HG03565 (cell line): ENCODE data around the gene CLSTN2.

ENCODE experiments used
- ATAC-seq: cut with Tn5 transposase; IDR thresholded peaks from one replicate; pipeline ENCODE4 v1.9.1; 2021; ENCODE audit warnings: mild to moderate bottlenecking, moderate library complexity; ENCODE audit not compliant: unreplicated experiment

CLSTN2 gene

GRCh38 chr3:140270329-140270728 lies 335.3 kb downstream of the CLSTN2 start:
- ATAC-seq, result no peak

GRCh38 chr3:140273542-140274195 lies 338.7 kb downstream of the CLSTN2 start:
- no peak for ATAC-seq

GRCh38 chr3:140274429-140274828 lies 339.4 kb downstream of the CLSTN2 start:
- ATAC-seq, result no peak

GRCh38 chr3:140276703-140277102 lies 341.7 kb downstream of the CLSTN2 start:
- no peak for ATAC-seq

- ATAC-seq, result no peak
Measured at GRCh38 chr3:140277886-140278285, 342.9 kb downstream of the CLSTN2 start.

GRCh38 chr3:140284372-140284771 lies 349.4 kb downstream of the CLSTN2 start:
- ATAC-seq, result no peak

- ATAC-seq, result no peak
Measured at GRCh38 chr3:140285380-140285779, 350.4 kb downstream of the CLSTN2 start.

- no peak for ATAC-seq
Measured at GRCh38 chr3:140288595-140288994, 353.6 kb downstream of the CLSTN2 start.

GRCh38 chr3:140290105-140290504 lies 355.1 kb downstream of the CLSTN2 start:
- no peak for ATAC-seq

- ATAC-seq, result no peak
Measured at GRCh38 chr3:140292170-140292569, 357.2 kb downstream of the CLSTN2 start.

GRCh38 chr3:140292684-140293083 lies 357.7 kb downstream of the CLSTN2 start:
- ATAC-seq, result no peak

GRCh38 chr3:140294058-140294457 lies 359.1 kb downstream of the CLSTN2 start:
- ATAC-seq, result no peak

- no peak for ATAC-seq
Measured at GRCh38 chr3:140296796-140297352, 361.9 kb downstream of the CLSTN2 start.

- ATAC-seq, result no peak
Measured at GRCh38 chr3:140298043-140298442, 363.1 kb downstream of the CLSTN2 start.

GRCh38 chr3:140298569-140299070 lies 363.6 kb downstream of the CLSTN2 start:
- no peak for ATAC-seq

- no peak for ATAC-seq
Measured at GRCh38 chr3:140303875-140304274, 368.9 kb downstream of the CLSTN2 start.

- ATAC-seq, result no peak
Measured at GRCh38 chr3:140308535-140308934, 373.6 kb downstream of the CLSTN2 start.

GRCh38 chr3:140311428-140311827 lies 376.4 kb downstream of the CLSTN2 start:
- ATAC-seq, result no peak

GRCh38 chr3:140315955-140316354 lies 381.0 kb downstream of the CLSTN2 start:
- ATAC-seq, result no peak

GRCh38 chr3:140316466-140316865 lies 381.5 kb downstream of the CLSTN2 start:
- no peak for ATAC-seq

- no peak for ATAC-seq
Measured at GRCh38 chr3:140316868-140317400, 381.9 kb downstream of the CLSTN2 start.

- ATAC-seq, result no peak
Measured at GRCh38 chr3:140319739-140320138, 384.8 kb downstream of the CLSTN2 start.
